Measurements from ENCODE around the gene TRUB2.

The TRUB2 gene, protein sequence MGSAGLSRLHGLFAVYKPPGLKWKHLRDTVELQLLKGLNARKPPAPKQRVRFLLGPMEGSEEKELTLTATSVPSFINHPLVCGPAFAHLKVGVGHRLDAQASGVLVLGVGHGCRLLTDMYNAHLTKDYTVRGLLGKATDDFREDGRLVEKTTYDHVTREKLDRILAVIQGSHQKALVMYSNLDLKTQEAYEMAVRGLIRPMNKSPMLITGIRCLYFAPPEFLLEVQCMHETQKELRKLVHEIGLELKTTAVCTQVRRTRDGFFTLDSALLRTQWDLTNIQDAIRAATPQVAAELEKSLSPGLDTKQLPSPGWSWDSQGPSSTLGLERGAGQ

DNA sequence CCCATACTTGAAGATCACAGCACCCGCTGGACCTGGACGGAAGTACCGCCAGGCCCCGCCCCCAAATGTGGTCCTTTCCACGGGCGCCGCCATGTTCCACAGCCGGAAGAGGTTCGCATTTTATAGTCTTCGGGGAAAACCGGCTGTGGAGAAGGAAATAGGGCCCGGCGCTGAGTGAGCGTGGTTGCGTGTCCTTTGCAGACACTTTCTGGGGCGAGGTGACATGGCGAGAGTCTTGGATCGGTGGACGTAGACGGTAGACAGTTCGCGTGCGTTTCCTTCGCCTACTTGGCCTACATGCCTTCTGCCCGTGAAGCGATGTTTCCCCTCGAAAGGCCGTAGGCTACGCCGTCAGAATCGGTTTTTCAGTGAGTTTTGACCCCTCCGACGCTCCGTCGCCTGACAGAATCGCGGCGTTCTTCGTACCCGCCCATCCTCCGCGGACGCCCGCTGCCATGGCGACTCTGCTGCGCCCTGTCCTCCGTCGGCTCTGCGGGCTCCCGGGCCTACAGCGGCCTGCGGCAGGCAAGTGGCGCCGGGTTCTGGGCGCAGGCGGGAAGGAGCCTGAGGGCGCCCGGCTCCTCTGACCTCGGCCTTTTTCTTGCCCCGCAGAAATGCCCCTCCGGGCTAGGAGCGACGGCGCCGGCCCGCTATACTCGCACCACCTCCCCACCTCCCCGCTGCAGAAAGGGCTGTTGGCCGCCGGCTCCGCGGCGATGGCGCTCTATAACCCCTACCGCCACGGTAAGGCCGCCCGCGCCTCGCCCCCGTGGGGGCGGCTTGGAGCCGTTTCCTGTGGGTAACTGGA is at the start of gene TRUB2, which contains the start of gene COQ4:
Gene TRUB2, minus strand, starts transcription at position 44 of the 808 bp plus-strand sequence. Its CDS starts 39 bp downstream, at position 5.
Gene COQ4, plus strand, starts transcription at position 436 of the 808 bp plus-strand sequence. Its CDS starts 20 bp downstream, at position 456.
- peak; percentile 95 for DNase-seq

DNA sequence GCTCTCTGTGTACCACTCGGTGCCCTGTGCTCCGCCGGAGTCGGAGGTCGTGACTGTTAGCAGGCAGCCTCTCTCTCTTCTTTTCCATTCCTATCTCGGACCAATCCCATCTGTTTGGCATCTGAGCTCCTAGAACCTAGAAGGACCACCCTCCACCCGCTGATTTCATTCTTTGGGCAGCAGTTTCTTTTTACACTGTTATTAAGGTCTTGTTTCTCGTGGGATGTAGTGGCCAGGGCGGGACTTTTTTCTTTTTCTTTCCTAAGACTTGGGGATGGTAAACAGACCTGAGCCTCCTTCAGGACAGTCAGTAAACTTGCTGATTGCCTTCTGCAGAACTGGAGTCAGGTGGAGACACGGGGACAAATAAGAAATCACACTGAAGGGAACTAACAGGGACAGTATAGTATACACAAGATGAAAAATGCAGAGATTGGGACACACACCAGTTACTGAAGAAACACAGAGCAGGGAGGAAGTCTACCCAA is 49.4 kb upstream of the TRUB2 start:
- DNase-seq, result no peak

DNA sequence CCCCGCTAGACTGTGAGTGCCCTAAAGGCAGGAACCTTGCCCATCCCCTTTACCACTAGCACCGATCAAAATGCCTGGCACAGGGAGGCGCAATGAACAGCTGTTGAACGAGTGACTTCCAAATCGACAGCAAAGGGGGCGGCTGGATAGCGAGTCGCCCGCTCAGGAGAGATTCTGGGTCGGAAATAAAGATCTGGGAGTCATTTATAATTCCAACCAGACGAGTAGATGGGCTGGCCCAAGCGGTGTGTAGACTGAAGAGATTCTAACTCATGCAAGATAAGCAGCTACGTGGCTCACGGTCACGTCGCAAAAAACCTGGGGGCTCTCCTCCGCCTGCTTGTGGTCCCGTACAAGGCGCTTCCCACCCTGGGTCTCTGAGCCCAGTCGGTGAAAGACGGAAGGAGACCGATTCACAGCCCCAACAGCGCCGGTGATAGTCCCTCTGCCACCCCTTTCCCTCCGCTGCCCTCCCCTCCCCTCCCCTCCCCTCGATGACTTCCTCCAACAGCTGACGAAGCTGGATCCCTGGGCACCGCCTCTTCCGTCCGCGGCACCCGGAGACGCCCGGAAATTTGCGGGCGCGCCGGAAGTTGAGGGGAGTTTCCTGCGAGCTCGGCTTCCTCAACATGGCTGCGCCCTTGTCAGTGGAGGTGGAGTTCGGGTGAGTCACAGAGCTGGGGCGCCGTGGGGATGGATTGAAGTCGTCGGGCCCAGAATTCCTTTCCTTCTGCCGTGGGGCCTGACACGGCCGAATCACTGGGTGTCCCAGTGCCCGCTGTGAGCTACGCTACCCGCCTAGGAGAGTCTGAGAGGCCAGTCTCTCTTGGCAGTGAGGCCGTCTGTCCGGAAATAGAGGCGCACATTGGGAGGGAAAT is 48.7 kb upstream of the TRUB2 start, which contains the start of gene URM1:
Gene URM1, plus strand, starts transcription at position 623 of the 878 bp plus-strand sequence. Its CDS starts 7 bp downstream, at position 630.
- DNase-seq, result peak; percentile 97

DNA sequence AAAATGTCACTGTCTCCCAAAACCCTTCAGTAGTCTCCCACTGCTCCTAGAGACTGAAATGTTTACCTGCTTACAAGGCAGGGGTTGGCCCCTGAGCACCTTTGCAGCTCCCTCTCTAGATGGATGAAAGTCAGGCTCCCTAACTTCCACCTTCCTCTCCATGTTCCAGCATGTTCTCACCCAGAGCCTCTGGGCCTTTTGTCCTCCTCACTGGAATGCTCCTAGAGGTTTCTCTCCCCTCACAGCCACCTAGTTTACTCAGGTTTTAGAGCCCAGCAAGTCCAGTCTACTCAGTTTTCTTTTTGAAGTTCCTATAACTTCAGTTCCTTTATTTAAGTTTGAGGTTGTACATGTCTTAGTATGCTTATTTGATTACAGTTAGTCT is 48.1 kb upstream of the TRUB2 start:
- DNase-seq, result no peak

DNA sequence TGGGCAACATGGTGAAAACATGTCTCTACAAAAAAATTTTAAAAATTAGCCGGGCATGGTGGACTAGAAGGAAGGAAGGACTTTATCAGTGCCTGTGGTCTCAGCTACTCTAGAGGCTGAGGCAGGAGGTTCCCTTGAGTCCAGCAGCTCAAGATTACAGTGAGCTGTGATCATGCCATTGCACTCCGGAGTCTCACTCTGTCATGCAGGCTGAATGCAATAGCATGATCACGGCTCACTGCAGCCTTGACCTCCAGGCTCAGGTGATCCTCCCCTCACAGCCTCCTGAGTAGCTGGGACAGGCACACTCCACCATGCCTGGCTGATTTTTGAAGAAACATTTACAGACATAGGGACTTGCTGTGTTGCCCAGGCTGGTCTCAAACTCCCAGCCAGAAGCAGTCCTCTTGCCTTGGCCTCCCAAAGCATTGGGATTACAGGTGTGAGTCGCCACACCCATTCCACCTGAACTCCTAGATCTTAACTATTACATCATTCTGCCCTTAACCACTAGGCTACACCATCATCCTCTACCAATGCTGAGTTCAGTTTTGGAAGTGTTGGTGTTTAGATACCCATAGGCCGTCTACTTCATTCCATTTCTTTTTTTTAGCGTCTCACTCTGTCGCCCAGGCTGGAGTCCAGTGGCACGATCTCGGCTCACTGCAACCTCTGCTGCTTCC is 46.9 kb upstream of the TRUB2 start:
- no peak for DNase-seq

DNA sequence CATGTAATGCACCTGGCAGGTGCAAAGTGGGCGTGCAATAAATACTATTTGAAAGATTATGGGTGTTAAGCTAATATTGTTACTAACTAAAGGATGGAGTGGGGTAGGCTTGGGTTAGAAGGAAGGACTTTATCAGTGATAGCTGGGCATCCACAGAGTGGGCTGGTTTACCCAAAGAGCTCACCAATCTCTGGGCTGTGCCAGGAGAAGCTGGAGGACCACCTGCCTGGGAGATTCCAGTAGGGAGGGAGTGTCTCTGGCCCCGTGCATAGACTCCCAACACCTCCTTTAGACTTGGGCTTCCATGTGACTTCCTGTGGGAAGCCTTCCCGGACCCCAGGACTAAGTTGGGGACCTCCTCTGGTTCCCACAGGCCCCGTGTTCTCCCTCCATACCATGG is 43.3 kb upstream of the TRUB2 start:
- no peak for DNase-seq

DNA sequence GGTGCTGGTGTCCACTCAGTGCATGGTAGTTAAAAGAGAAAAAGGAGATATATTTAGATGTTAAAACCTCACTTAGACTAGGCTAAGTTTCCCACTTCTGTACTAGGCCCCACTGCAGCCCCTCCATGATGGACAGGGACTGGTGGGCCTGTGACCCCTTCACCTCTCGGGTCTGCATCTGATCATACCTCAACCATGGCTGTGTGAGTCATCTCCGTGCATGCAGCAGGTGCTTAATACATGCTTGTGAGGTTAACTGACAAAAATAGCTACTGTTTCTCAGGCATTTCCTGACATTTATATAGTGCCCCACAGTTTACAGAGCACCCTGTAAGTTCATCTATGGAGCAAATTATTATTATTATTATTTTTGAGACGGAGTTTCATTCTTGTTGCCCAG is 40.5 kb upstream of the TRUB2 start:
- no peak for DNase-seq

DNA sequence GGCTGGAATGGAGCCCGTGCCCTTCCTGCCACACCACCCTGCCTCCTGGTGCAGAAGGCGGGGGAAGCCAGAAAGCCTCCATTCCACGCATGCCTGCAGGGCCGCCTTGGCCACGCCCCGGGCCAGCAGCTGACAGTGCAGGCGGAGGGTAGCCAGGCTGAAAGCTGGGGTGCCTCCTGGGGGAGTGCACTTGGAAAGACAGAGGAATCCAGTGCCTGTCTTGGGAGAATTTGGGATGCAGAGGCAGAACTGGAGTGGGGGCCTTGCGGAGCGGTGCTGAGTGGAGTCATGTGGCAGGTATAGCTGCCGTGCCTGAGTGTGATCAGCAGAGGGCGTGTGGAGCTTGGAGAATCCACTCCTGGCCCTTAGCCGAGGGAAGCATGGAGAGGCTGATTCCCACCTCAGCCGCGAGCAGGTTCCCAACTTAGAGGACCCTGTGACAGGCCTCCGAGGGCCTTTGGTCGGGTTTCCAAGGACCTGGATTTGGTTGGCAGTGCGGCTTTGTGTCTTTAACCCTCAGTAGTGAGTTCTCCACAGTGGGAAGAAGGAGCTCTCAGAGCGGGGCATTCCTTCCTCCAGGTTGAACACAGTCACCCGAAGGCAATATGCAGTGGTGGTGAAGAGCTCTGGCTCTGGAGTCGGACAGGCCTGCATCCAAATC is 39.9 kb upstream of the TRUB2 start:
- DNase-seq, result peak; percentile 77

DNA sequence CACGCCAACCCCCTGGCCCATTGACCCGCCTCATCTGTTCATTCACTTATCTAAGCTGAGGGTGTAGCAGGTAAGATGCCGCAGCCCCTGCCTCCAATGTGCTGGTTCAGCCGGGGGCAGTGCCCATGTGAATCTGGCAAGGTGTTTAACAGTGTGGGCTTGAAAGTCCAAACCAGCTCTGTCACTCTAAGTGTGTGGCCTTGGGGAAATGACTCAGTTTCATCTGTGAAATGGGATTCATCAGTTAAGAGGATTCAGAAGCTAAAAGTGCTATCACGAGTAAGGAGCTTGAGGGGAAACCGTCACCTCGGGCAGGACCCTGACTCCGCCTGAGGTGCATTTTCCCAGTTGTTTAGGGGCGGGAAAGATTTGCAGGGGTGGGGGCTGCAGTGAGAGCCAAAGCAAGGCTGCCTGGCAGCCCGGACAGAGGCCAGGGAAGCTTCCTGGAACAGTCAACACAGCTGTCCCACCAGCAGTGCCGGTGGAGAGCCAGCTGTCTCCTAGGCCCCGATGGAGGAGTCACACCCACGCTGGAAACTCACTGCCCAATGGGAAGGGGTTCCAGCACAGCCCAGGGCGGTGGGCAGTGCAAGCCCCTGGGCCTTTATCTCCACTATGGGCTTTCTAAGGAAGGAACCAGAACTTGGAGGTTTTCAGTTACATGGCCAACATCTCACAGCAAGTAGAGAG is 39.2 kb upstream of the TRUB2 start:
- no peak for DNase-seq

DNA sequence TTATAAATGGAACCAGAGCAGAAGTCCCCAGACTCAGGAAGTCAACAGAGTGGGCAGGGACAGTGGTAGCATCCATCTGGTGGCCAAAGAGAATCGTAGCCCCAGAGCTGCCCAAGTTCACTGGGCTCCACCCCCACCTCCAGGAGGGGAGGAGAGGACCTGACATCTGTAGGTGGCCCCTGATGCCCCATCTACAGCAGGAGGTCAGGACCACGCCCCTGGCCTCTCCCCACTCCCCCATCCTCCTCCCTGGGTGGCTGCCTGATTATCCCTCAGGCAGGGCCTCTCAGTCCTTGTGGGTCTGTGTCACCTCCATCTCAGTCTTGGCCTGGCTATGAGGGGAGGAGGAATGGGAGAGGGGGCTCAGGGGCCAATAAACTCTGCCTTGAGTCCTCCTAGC is 38.6 kb upstream of the TRUB2 start:
- DNase-seq, result no peak

DNA sequence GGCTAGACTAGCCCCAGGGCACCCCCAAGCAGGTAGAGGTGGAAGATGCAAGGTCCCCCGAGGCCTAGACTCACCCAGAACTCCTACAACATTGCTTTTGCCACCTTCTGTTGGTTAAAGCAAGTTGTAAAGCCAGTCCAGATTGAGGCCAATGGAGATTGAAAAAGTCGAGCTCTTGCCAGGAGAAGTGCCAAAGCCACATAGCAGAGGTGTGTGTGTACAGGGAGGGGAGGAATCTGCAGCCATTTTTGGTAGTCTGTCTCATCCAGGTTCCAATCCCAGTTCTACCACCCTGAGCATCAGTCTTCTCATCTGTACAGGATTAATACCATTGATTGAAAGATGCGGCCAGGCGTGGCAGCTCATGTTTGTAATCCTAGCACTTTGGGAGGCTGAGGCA is 36.6 kb upstream of the TRUB2 start:
- DNase-seq, result no peak

DNA sequence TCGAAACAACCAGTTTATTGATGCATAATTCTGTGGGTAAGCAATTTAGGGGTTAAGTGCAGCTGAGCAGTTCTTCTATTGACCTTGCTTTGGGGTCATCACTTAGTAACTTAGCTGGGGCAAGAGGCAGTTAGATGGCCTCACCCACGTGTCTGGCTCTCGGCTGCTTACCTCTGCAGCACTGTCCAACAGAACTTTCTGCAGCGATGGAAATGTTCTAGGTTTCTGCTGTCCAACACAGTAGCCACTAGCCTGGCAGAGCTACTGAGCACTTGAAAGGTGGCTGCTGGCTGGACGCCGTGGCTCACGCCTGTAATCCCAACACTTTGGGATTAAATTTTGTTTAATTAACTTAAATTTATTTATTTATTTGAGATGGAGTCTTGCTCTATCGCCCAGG is 35.8 kb upstream of the TRUB2 start:
- DNase-seq, result no peak

DNA sequence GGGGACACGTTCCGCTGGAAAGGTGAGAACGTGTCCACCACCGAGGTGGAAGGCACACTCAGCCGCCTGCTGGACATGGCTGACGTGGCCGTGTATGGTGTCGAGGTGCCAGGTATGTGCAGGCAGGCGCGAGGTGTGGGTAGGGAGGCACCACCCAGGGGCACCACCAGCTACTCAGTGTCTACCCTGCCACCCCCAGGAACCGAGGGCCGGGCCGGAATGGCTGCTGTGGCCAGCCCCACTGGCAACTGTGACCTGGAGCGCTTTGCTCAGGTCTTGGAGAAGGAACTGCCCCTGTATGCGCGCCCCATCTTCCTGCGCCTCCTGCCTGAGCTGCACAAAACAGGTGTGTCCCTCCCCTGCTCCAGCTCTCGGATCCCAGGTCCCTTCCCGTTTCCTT is 33.2 kb upstream of the TRUB2 start:
- no peak for DNase-seq

DNA sequence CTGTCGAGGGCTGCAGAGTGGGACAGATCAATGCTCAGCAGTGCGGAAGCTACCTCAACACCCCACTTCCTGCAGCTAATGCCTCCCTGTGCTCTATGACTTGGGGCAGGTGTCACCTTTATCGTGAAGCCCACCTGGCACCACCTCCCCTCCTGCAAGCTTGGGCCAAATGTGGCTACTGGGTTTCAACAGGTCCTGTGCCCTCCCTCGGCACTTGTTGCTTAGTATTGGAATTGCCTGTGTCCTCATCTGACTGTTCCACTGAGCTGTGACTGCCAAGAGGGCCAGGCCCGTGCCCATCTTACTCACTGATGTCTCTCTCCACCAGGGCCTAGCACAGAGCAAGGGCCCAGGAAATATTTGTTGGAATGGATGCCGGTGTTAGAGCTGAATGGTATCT is 27.5 kb upstream of the TRUB2 start:
- no peak for DNase-seq

DNA sequence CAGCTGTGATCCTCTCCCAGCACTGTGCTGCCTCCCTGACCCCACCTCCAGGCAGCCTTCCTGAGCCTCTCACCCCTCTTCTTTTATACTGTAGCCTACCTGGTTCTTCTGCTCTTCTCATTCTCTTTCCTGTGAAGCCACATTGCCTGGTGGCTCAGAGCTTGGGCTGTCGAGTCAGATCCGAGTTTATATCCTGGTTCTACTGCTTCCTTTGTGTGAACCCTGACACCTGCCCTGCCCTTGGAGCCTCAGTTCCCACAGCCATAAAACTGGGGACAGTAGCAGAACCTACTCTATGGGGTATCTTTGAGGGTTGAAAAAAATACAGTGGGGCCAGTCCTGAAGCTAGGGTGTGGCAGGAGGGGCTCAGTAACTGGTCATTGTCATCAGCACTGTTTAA is 26.9 kb upstream of the TRUB2 start:
- DNase-seq, result no peak

DNA sequence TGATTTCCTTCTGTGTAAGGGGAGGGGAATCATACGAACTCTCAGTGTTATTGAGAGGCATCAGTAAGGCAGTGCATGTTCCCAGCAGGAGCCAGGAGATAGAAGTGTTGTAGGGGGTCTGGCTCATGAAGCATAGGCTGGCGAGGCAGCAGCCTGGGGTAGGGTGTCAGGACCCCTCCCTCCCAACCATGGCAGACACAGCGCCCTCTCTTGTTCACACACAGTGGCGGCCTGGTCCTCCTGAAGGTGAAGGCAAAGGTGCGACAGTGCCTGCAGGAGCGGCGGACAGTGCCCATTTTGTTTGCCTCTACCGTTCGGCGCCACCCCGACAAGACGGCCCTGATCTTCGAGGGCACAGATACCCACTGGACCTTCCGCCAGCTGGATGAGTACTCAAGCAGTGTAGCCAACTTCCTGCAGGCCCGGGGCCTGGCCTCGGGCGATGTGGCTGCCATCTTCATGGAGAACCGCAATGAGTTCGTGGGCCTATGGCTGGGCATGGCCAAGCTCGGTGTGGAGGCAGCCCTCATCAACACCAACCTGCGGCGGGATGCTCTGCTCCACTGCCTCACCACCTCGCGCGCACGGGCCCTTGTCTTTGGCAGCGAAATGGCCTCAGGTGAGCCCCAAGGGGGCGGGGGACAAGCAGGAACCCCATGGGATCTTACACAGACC is 22.8 kb upstream of the TRUB2 start:
- DNase-seq, result no peak

DNA sequence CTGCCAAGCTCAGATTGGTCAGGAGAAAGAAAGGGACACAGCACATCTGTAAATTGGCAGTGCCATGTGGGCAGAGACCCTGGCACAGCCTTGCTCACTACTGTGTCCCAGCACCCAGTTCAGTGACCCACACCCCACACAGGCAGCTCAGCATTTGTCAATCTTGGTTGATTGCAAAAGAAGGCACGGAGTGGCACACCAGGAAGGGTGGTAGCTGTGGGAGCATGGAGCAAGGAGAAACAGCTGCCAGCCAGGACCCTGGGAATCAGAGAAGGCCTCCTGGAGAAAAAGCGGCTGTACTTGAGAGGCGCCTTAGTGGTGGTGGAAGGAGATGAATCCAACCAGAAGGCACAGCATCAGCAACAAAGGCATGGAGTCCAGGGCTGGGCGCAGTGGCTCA is 21.6 kb upstream of the TRUB2 start:
- DNase-seq, result no peak

DNA sequence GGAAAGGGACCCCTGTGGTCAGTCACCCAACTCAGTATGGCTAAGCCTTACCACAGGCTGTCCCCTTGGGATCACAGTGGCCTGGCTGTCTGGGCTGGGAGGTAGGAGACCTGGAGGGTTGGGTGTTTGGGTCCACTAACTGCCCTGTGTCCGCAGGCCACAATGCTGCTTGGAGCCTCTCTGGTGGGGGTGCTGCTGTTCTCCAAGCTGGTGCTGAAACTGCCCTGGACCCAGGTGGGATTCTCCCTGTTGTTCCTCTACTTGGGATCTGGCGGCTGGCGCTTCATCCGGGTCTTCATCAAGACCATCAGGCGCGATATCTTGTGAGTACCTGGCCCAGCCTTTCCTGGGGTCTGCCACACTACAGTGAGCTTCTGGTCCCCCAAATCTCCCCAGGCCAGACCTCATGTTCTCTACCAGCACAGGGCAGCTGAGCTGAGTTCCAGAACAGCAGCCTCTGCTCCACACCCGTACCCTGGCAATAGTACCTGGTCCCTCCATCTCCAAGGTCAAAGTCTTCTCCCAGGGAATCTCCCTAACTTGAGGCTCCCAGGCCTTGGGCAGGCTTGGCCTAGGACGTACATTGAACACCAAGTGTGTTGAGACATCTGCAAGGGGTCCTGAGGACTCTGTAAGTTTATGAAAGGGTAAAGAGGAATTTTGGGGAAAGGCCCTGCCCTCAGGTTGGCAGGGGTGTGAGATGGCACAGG is 20.9 kb upstream of the TRUB2 start:
- no peak for DNase-seq

DNA sequence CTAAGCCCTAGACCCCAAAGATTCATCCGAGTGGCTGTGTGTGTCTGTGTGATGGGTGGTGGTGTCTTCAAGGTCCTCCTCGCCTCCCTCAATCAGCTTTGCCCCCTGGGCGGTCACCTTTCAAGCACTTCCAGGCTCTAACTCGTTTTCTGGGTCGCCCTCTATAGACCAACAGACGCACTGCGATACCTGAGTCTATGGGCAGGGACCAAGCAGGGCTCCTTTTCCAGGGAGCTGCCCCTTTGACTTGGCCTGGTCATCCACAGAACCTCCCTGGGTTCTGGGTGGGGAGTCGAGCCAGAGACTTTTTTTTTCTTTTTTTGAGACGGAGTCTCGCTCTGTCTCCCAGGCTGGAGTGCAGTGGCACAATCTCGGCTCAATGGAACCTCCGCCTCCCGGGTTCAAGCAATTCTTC is 19.2 kb upstream of the TRUB2 start:
- DNase-seq, result peak; percentile 72

All from CD4-positive, alpha-beta T cell treated with Interleukin-6 for 4 hours (primary cell).